PC-3 (cell line): ENCODE results near the gene RPS17.
"Not testable (repeated sequence)": the region's sequence is repeated elsewhere in the genome, so short reads cannot be mapped to it uniquely, and the experiment has no call there.

Experiments
- CTCF ChIP-seq: fragments of 300-600 bp; sonication (generic); conservative IDR thresholded peaks from 2 replicates; pipeline ENCODE4 v1.5.1; 2017; ENCODE audit warnings: antibody characterized with exemption, low read depth, mild to moderate bottlenecking, low read length
- EZH2phosphoT487 ChIP-seq: fragments of 300-600 bp; sonication (generic); IDR thresholded peaks from 2 replicates; pipeline ENCODE4 v1.6.1; 2018; ENCODE audit warnings: mild to moderate bottlenecking, antibody characterized with exemption, low read length, borderline replicate concordance

- TF ChIP-seq CTCF, EZH2phosphoT487: not testable (repeated sequence)
These were observed 36.2 kb downstream of the RPS17 start for GRCh38 chr15:82504074-82504473.
